Measurements from ENCODE around the gene NSUN2. TPM values are rescaled to one million over a fixed set of nuclear protein-coding genes. Genes with fewer than 3 reads are reported as not detected.

Gene NSUN2
- total RNA-seq, 1 experiment from 2014 or later, result 155 TPM

- intact Hi-C loops (cut with micrococcal nuclease; ENCODE audit: unreplicated experiment), result no loop called here
- Histone ChIP-seq H3K27ac (no peak overlapping the region), H3K9me3 (ENCODE audit: insufficient read depth, low read depth) (no peaks in the 10 kb centered on the region), H3K79me2 (ENCODE audit: low read depth) (no peaks in the 10 kb centered on the region), H3K36me3 (ENCODE audit: low read depth) (no peaks in the 10 kb centered on the region), H3K4me2 (no peak overlapping the region), H3K27me3 (ENCODE audit: insufficient read depth, low read depth) (peaks cover 99% of the 10 kb centered on the region), H3K9me2 (ENCODE audit: insufficient read depth) (no peaks in the 10 kb centered on the region), H4K20me1 (ENCODE audit: insufficient read depth) (no peaks in the 10 kb centered on the region), H3K4me3 (no peak overlapping the region), H3K4me1 (replicated peaks; ENCODE audit: insufficient read depth) (no peaks in the 10 kb centered on the region), H3F3A (ENCODE audit: insufficient read depth, low read depth) (no peaks in the 10 kb centered on the region), H2AFZ (no peak overlapping the region)
- ChIA-PET POLR2A (ENCODE audit: unreplicated experiment) (no interaction called here), CTCF (no interaction called here)
- no peak for TF ChIP-seq EZH2 (IDR thresholded peaks at IDR 0.05; ENCODE audit: low read depth)
- TF ChIP-seq, protein P1, sequence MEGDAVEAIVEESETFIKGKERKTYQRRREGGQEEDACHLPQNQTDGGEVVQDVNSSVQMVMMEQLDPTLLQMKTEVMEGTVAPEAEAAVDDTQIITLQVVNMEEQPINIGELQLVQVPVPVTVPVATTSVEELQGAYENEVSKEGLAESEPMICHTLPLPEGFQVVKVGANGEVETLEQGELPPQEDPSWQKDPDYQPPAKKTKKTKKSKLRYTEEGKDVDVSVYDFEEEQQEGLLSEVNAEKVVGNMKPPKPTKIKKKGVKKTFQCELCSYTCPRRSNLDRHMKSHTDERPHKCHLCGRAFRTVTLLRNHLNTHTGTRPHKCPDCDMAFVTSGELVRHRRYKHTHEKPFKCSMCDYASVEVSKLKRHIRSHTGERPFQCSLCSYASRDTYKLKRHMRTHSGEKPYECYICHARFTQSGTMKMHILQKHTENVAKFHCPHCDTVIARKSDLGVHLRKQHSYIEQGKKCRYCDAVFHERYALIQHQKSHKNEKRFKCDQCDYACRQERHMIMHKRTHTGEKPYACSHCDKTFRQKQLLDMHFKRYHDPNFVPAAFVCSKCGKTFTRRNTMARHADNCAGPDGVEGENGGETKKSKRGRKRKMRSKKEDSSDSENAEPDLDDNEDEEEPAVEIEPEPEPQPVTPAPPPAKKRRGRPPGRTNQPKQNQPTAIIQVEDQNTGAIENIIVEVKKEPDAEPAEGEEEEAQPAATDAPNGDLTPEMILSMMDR (conservative IDR thresholded peaks at IDR 0.05), result no peak
- no peak for DNase-seq
- no TSS peak for BruUV-seq (replicated peaks)
Measured at GRCh38 chr5:6551287-6551954, 81.4 kb downstream of the NSUN2 start.

DNA sequence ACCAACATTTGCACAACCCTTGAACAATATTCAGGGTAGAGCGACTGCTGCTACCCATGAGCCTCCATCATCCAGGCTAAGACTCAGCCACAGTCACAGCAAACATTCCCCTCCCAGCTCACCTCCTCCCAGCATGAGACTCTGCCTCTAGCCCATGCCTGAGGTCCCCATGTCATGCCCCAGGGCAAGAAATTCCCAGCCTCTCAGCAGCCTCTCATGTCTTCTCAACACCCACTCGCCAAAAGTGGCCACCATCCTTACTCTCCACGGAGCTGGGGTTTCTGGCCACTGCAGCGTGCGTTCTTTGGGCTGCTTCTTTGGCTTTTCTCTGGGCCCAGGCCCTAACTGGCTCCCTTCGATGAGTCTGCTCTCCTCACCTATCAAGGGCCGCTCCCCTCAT lies 82.2 kb downstream of the NSUN2 start:
- no peak overlapping the region for H3K4me2 ChIP-seq
- BruUV-seq (replicated peaks), result no TSS peak
- no peaks in the 10 kb centered on the region for H3K9me3 ChIP-seq (ENCODE audit: insufficient read depth, low read depth)
- no peaks in the 10 kb centered on the region for H3K9me2 ChIP-seq (ENCODE audit: insufficient read depth)
- TF ChIP-seq EZH2 (IDR thresholded peaks at IDR 0.05; ENCODE audit: low read depth), result no peak
- DNase-seq, result no peak
- intact Hi-C loops (cut with micrococcal nuclease; ENCODE audit: unreplicated experiment), result no loop called here
- no peaks in the 10 kb centered on the region for H3K36me3 ChIP-seq (ENCODE audit: low read depth)
- H3K4me3 ChIP-seq, result no peak overlapping the region
- no peaks in the 10 kb centered on the region for H3K4me1 ChIP-seq (replicated peaks; ENCODE audit: insufficient read depth)
- no peaks in the 10 kb centered on the region for H3F3A ChIP-seq (ENCODE audit: insufficient read depth, low read depth)
- H3K27me3 ChIP-seq (ENCODE audit: insufficient read depth, low read depth), result peaks cover 99% of the 10 kb centered on the region
- no peak overlapping the region for H2AFZ ChIP-seq
- no peaks in the 10 kb centered on the region for H4K20me1 ChIP-seq (ENCODE audit: insufficient read depth)
- H3K79me2 ChIP-seq (ENCODE audit: low read depth), result no peaks in the 10 kb centered on the region
- POLR2A ChIA-PET (ENCODE audit: unreplicated experiment), result no interaction called here
- no peak overlapping the region for H3K27ac ChIP-seq
- CTCF ChIA-PET, result no interaction called here

Other genes with a start within 250 kb of the NSUN2 start
- not detected in 2 replicates for gene UBE2QL1, start 184.2 kb downstream of the NSUN2 start, total RNA-seq (2021)
- gene SRD5A1, start 396 bp upstream of the NSUN2 start, total RNA-seq (2021), result 52.3 and 56.7 TPM in 2 replicates
- gene TENT4A, start 80.4 kb upstream of the NSUN2 start, total RNA-seq (2021), result 72.8 and 84.8 TPM in 2 replicates